CD14-positive monocyte (primary cell): Measurements from ENCODE around the gene MAPK1. TPM values are rescaled to one million over a fixed set of nuclear protein-coding genes. Genes with fewer than 3 reads are reported as not detected.
"Not testable (repeated sequence)": the region's sequence is repeated elsewhere in the genome, so short reads cannot be mapped to it uniquely, and the experiment has no call there.

Experiments
- DNase-seq, 3 donors: peaks; one replicate each; pipeline ENCODE4 v3.0.0-alpha.2; 2011 to 2022
- H2AFZ ChIP-seq: 2 replicates; pipeline ENCODE4 v1.6.0; 2012; ENCODE audit warnings: mild to moderate bottlenecking, low read depth, low read length, inconsistent platforms; ENCODE audit not compliant: insufficient read depth, poor library complexity, severe bottlenecking
- H3K27ac ChIP-seq, 2 donors: 1 replicate in 1 of 2; 2 replicates in 1 of 2; pipeline ENCODE4 v1.5.1; 2012 to 2013; ENCODE audit warnings: low read length in 2 of 2, control low read depth in 1 of 2, inconsistent platforms in 1 of 2, low read depth in 1 of 2, mild to moderate bottlenecking in 1 of 2
- H3K27me3 ChIP-seq, 2 donors: one replicate each; pipeline versions ENCODE4 v1.6.0 to v1.6.1; 2011 to 2013; ENCODE audit warnings: low read length in 2 of 2; ENCODE audit not compliant: control insufficient read depth in 2 of 2, insufficient read depth in 2 of 2
- H3K36me3 ChIP-seq, 2 donors: replicated peaks in 1 of 2; 1 replicate in 1 of 2; 2 replicates in 1 of 2; pipeline versions ENCODE4 v1.5.1 to v1.6.1; 2012 to 2013; ENCODE audit warnings: low read length in 2 of 2, control low read depth in 1 of 2, inconsistent platforms in 1 of 2, mild to moderate bottlenecking in 1 of 2; ENCODE audit not compliant: insufficient read depth in 2 of 2, control insufficient read depth in 1 of 2
- H3K4me1 ChIP-seq, 2 donors: 1 replicate in 1 of 2; 2 replicates in 1 of 2; pipeline versions ENCODE4 v1.5.1 to v1.6.1; 2012 to 2013; ENCODE audit warnings: low read length in 2 of 2, control low read depth in 1 of 2, inconsistent platforms in 1 of 2, mild to moderate bottlenecking in 1 of 2, moderate library complexity in 1 of 2; ENCODE audit not compliant: insufficient read depth in 2 of 2, control insufficient read depth in 1 of 2
- H3K4me2 ChIP-seq: replicated peaks from 2 replicates; pipeline ENCODE3; 2012; ENCODE audit warnings: low read length, moderate library complexity, mild to moderate bottlenecking; ENCODE audit not compliant: poor library complexity, severe bottlenecking; ENCODE audit errors: extremely low read depth
- H3K4me3 ChIP-seq, 3 experiments: fragments of 200-600 bp in 1 of 3; sonication (generic) in 1 of 3; replicated peaks in 1 of 3; 1 replicate in 2 of 3; 2 replicates in 1 of 3; pipeline ENCODE4 v1.5.1; 2011 to 2013; ENCODE audit warnings: low read length in 3 of 3, mild to moderate bottlenecking in 3 of 3, control low read depth in 2 of 3, low read depth in 2 of 3, inconsistent platforms in 1 of 3, moderate library complexity in 1 of 3
- H3K79me2 ChIP-seq: 2 replicates; pipeline ENCODE4 v1.6.0; 2012; ENCODE audit warnings: mild to moderate bottlenecking, control low read depth, inconsistent platforms, low read length, moderate library complexity; ENCODE audit not compliant: insufficient read depth
- H3K9ac ChIP-seq: 2 replicates; pipeline ENCODE4 v1.6.0; 2017; ENCODE audit warnings: low read length, mild to moderate bottlenecking; ENCODE audit not compliant: insufficient read depth, poor library complexity, severe bottlenecking
- H3K9me3 ChIP-seq, 2 donors: replicated peaks in 1 of 2; 1 replicate in 1 of 2; 2 replicates in 1 of 2; pipeline versions ENCODE4 v1.5.1 to v1.6.1; 2012 to 2013; ENCODE audit warnings: low read length in 2 of 2, control low read depth in 1 of 2; ENCODE audit not compliant: control insufficient read depth in 1 of 2, insufficient read depth in 1 of 2
- H4K20me1 ChIP-seq: 2 replicates; pipeline ENCODE4 v1.6.0; 2012; ENCODE audit warnings: mild to moderate bottlenecking, low read length, control low read depth, moderate library complexity; ENCODE audit not compliant: insufficient read depth
- H3K27ac Mint-ChIP-seq, 7 donors: one replicate each; pipeline ENCODE4 v1.8.0; 2020; ENCODE audit warnings: mild to moderate bottlenecking in 7 of 7, mixed read lengths in 7 of 7, moderate library complexity in 6 of 7, inconsistent platforms in 2 of 7
- H3K27me3 Mint-ChIP-seq, 3 donors: one replicate each; pipeline ENCODE4 v1.8.0; 2021 to 2022; ENCODE audit warnings: low read depth in 3 of 3, mild to moderate bottlenecking in 3 of 3, mixed read lengths in 3 of 3, moderate library complexity in 3 of 3, inconsistent platforms in 1 of 3
- H3K36me3 Mint-ChIP-seq, 2 donors: one replicate each; pipeline ENCODE4 v1.8.0; 2020; ENCODE audit warnings: mixed read lengths in 2 of 2, inconsistent platforms in 1 of 2, mild to moderate bottlenecking in 1 of 2
- H3K4me1 Mint-ChIP-seq: one replicate; pipeline ENCODE4 v1.8.0; 2020; ENCODE audit warnings: mild to moderate bottlenecking, mixed read lengths
- H3K4me3 Mint-ChIP-seq, 2 donors: one replicate each; pipeline ENCODE4 v1.8.0; 2020; ENCODE audit warnings: mild to moderate bottlenecking in 2 of 2, mixed read lengths in 2 of 2, moderate library complexity in 1 of 2
- H3K9me3 Mint-ChIP-seq, 7 donors: one replicate each; pipeline ENCODE4 v1.8.0; 2020 to 2022; ENCODE audit warnings: mixed read lengths in 7 of 7, mild to moderate bottlenecking in 6 of 7, moderate library complexity in 6 of 7, inconsistent platforms in 2 of 7
- WGBS: methylation state at CpG from one replicate; pipeline ENCODE4 v1.1.5; 2013; ENCODE audit warnings: missing lambda C conversion rate; ENCODE audit not compliant: insufficient coverage; 5-methylcytosine and 5-hydroxymethylcytosine counted together
- intact Hi-C, 2 donors: fragments of 100-400 bp; cut with micrococcal nuclease; formaldehyde crosslinking; loops; one replicate each; pipeline versions ENCODE4 v1.15.0 to v1.15.1; 2023
- polyA plus RNA-seq, 3 donors: library from polyadenylated mRNA; depleted of rRNA in 1 of 3; unstranded in 2 of 3; stranded (reverse) in 1 of 3; fragments of 300-500 nt in 2 of 3; fragments of >200 nt in 1 of 3; fragmentation: Illumina TruSeq in 2 of 3; gene quantifications; 1 replicate in 2 of 3; 2 replicates in 1 of 3; pipeline ENCODE4 v1.2.3, GENCODE V29; 2012 to 2021
- TF ChIP-seq, protein P1 (sequence below): fragments of 200-600 bp; IDR thresholded peaks from one replicate; pipeline ENCODE4 v1.8.0; 2022; ENCODE audit warnings: antibody characterized with exemption, mild to moderate bottlenecking

The MAPK1 gene
- polyA plus RNA-seq, 3 donors = 47.0 to 148 (median 118) TPM

DNA sequence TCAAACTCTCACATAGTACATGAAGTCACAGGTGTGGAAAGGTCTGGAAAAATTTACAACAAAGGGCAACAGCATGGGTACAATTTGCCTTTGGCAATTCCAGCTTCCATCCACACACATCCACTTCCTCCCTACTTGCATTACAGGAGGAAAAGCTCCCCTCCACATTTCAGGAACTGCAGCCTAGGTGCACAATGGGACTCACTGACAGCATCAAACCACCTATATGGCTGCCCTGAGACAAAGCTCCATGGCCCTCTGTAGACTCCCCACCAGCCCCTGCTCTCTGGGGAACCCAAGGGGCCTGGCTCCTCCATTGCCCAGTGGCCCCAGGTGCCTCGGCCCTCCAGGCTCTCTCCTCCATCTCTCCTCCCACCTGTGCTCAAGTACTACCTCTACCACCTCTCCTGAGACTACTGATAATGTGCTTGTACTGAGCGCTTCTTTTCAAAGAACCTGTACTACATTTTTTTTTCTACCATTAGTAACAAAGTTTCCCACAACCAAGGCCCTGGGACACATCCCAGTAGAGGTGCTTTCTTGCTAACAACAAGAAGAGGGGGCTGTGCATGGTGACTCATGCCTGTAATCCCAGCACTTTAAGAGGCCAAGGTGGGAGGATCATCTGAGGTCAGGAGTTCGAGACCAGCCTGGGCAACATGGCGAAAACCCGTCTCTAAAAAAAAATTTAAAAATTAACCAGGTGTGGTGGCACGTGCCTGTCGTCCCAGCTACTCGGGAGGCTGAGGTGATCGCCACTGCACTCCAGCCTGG, 136.7 kb downstream of the MAPK1 start:
- Histone ChIP-seq H3K79me2 (no peaks in the 10 kb centered on the region), H4K20me1 (no peaks in the 10 kb centered on the region), H3K4me3 (no peak overlapping the region), H3K9me3 (no peaks in the 10 kb centered on the region), H3K4me1 (peaks cover 10 to 14% of the 10 kb centered on the region in 2 donors), H3K9ac (no peak overlapping the region), H3K4me2 (no peak overlapping the region), H2AFZ (no peak overlapping the region), H3K27me3 (no peaks in the 10 kb centered on the region), H3K27ac (no peak overlapping the region), H3K36me3 (no peaks in the 10 kb centered on the region)
- Mint-ChIP-seq H3K4me3 (no peak overlapping the region), H3K9me3 (no peaks in the 10 kb centered on the region), H3K4me1 (peaks cover 14% of the 10 kb centered on the region), H3K27me3 (peaks cover 0 to 2% (median 2%) of the 10 kb centered on the region in 3 donors), H3K27ac (no peak overlapping the region), H3K36me3 (peaks cover 0 to 3% of the 10 kb centered on the region in 2 donors)
- 95% methylated on average over 9 of the region's 9 CpGs for WGBS
- TF ChIP-seq, protein P1, sequence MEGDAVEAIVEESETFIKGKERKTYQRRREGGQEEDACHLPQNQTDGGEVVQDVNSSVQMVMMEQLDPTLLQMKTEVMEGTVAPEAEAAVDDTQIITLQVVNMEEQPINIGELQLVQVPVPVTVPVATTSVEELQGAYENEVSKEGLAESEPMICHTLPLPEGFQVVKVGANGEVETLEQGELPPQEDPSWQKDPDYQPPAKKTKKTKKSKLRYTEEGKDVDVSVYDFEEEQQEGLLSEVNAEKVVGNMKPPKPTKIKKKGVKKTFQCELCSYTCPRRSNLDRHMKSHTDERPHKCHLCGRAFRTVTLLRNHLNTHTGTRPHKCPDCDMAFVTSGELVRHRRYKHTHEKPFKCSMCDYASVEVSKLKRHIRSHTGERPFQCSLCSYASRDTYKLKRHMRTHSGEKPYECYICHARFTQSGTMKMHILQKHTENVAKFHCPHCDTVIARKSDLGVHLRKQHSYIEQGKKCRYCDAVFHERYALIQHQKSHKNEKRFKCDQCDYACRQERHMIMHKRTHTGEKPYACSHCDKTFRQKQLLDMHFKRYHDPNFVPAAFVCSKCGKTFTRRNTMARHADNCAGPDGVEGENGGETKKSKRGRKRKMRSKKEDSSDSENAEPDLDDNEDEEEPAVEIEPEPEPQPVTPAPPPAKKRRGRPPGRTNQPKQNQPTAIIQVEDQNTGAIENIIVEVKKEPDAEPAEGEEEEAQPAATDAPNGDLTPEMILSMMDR = no peak
- no peak for DNase-seq
- intact Hi-C loops = no loop called here

DNA sequence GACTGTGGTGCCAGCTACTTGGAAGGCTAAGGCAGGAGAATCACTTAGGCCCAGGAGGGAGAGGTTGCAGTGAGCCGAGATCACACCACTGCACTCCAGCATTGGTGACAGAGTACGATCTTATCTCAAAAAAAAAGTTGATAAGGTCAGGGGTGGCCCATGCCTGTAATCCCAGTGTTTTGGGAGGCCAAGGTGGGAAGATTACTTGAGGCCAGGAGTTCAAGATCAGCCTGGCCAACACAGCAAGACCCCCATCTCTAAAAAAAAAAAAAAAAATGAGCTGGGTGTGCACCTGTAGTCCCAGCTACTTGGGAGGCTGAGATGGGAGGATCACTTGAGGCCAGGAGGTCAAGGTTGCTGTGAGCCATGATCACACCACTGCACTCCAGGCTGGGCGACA, 138.3 kb downstream of the MAPK1 start:
- DNase-seq, H2AFZ ChIP-seq, H3K27me3 Mint-ChIP-seq, H3K4me3 Mint-ChIP-seq, H3K4me2 ChIP-seq, H3K4me1 Mint-ChIP-seq, H3K4me3 ChIP-seq, H4K20me1 ChIP-seq, H3K4me1 ChIP-seq, H3K27me3 ChIP-seq, intact Hi-C loops, H3K36me3 ChIP-seq, H3K79me2 ChIP-seq, H3K27ac ChIP-seq, H3K9me3 Mint-ChIP-seq, H3K9me3 ChIP-seq, H3K36me3 Mint-ChIP-seq, H3K9ac ChIP-seq: not testable (repeated sequence)
- WGBS = no CpG with 5 or more reads among the region's 3 CpGs
- H3K27ac Mint-ChIP-seq = peak overlapping the region in 1 of 7 donors; percentile 30
